Measurements from ENCODE around the gene UBE2L6.

Gene UBE2L6

DNA sequence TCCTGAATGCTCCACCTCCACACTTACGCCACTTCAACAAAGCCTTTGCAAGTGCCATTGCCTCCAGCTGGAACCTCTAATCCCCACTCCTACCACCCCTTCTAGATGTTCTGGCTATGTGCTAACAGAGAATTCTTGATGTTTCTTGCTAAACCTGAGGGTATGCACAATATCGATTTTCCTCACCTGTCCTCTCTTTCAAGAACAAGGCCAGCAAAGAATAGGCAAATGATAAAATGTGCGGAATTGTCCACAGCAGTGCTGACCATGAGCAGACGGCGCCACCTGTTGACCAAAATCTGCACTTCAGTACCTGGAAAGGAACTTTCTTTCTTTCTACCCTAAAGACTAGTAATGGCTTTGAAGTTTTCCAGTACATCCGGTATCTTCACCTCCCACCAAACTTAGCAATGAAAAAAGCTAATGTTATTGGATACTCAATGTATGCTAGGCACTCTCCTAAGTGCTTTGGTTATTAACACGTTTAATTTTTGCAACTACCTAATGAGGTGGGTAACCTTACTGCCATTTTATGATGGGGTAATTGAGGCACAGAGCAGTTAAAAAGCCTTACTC lies 40.3 kb downstream of the UBE2L6 start:
- peak; percentile 75 for DNase-seq

DNA sequence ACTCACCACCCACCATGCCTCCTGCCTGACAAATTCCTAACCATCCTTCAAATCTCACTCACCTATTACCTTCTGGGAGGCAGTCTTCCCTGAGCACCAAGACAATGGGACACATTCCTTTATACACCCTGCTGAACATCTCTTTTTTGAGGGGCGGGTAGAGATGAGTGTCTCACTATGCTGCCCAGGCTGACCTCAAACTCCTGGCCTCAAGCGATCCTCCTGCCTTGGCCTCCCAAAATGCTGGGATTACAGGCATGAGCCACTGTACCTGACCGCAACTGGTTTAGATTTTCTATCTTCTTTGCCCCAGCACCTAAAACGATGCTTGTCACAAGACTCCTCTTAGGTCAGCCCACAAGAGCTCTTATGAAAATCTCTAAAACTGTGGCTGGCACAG lies 44.1 kb downstream of the UBE2L6 start:
- DNase-seq = no peak

DNA sequence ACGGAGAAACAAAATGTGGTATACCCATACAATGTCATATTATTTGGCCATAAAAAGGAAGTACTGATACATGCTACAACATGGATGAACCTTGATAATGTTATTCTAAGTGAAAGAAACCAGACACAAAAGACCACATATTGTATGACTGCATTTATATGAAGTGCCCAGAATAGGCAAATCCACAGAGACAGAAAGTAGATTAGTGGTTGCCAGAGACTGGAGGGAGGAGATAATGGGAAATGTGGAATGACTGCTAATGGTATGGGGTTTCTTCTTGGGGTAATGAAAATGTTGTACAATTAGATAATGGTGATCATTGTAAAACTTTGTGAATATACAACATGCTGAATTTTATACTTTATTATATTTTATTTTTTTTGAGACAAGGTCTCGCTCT lies 46.4 kb downstream of the UBE2L6 start:
- no peak for DNase-seq

DNA sequence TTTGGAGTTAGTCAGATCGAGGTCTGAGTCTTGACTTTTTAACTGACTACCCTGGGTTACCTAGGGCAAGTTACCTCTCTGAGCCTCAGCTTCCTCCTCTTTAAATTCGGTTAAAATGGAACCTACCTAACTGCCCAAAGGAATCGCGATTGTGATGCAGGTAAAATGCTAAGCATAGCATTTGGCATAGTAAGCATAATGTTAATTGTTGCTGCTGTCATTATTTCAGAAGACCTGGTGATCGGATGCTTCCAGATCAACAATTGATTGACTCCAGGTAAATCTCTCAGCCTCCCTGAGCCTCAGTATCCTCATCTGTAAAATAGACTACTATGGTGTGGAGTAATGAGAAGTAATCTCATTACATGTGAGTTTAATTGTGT lies 51.4 kb downstream of the UBE2L6 start:
- DNase-seq = no peak

DNA sequence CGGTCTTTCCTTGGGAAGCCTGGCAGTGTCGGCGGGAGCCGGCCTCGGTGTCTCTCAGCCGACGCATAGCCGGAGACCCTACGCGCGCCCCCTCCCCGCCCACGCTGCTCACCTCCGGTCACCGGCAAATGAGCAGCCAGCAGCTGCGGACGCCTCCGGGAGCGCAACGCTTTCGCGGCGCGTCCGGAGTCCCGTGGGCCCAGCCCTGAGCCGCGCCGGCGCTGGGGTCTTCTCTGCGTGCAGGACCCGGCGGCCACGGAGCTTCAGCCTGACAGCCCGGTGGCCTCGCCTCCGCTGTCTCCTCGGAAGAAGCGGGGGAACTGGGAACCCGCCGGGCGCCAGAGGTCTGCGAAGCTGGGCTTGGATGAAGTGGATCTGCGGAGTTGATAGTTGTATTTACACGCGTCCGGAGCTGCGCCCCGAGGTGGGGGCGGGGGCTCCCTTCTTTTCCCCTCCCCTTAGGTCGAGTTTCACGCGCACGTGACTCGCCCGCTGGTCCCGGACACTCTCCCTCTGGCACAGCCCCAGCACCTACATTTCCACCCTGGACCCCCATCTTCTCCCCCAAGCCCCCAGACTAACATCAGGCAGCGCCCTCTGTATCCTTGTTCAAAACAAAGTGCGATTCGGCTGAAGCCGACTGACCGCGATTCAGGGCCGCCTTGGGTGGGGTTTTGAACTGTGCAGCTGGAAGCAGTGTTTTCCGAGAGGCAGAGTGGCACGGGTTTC lies 52.0 kb downstream of the UBE2L6 start, which contains the start of gene SLC43A1:
Gene SLC43A1 (minus strand): TSS at position 371 of the 729 bp plus-strand sequence. CDS start 1,591 bp downstream, outside the sequence.
- DNase-seq = peak; percentile 13

DNA sequence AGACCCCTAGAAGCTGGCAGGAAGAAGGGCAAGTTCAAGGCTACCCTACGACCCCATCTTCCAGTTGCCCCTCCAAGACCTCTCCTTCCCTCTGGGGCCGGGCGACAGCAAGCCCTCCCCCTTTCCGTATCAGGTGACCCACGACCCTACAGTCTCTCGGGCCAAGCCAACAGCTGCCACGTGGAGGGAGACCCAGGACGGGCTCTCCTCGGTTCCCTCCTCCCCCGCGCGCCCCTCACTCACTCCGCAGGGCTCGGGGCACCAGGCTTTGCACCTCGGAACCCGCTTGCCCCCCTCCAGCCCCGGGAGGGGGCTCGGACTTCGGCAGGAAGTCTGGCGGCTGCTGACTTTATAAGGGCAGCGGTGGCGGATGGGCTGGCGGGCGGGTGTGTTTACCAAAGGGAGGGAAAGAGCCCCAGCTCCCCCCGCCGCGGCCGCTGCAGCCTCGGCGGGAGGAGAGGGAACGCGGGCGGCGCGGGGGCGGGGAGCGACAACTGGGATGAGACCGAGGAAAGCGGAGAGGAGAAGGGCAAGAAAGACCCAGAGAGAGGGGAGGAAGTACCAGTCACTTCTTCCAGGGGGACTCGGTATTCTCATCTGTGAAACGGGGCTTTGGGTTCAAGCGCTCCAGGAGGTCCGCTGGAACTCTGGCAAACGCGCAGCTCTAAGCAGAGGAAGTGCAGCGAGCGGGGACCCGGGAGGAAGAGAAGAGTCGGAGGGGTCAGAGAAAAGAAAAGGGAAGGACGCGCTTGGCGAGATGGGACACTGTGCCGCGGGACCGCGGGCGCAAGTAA lies 52.7 kb downstream of the UBE2L6 start:
- DNase-seq = peak; percentile 53

DNA sequence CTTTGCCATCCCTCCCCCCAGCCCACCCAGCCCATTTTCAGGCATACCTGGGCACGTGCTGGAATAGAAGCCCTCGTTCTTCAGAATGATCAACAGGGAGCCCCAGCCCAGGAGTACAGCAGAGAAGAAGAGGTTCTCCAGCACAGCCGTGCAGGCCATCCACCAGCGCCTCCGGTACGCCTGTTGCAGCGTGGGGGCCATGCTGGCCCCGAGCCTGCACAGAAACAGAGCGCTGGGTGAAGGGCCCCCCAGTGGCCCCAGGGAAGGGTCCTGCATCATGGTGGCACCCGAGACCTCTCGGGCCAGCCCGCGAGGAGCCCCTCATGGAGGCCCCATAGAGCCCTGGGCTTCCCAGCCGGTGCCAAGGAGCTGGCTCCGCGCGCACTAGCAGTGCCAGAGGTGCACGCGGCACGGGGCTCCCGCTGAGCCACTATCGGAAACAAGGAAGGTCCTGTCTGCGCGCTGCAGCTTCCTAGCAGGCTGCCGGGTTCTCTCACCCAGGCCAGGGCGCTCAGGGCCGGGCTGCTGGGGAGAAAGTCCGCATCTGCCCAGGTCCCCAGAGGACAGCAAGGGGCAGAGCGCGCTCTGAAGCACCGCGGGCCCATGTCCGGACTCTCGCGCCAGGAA lies 53.4 kb downstream of the UBE2L6 start:
- no peak for DNase-seq

DNA sequence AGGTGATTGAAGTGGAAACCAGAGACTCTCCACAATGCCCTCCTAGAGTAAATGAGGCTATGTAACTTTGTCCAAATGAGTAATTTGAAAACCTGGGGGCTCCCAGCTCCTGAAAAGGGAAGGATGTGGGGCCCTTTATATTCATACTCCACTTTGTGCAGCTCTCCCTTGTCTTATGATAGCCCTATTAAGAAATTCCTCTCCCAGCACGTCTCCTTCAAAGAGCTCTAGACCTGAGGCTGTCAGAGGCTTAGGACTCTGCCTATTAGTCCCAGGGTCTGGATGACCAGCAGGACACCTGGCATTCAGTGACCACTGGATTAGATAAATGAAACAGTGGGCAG lies 54.0 kb downstream of the UBE2L6 start:
- DNase-seq = no peak

DNA sequence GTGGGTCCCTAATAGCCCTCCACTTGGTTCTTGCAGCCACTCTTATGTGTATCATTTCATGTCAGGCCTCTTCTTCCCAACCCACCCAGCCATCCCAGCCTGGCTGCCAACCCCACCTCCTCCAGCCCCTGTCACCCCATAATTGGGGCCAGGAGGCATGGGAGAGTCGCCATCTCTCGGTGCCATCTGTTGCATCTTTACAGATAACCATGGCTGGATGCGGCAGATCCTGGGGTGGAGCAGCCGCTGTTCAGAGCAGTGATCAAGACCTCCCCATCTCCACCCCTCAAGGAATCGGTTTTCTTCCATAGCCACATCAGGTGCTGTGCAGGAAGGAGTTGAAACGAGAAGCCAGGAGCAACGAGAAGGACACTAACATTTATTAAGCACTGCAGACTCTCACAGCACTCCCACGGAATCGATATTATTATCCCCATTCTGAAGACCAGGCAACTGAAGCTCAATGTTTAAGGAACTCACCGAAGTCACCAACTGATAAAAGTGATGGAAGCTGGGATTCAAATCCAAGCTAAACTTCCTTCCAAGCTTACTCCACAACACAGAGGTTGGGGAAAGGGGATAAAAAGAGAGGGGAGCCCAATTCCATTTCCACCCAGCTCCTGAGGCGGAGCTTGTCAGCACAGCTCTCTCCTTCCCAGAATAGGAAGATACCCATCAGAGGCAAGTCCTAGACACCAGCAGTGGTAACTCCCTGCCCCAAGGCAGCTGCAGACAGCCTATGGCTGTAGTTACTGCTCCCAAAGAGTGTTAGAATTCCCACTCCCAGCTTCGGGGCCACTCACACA lies 54.6 kb downstream of the UBE2L6 start:
- DNase-seq = no peak

DNA sequence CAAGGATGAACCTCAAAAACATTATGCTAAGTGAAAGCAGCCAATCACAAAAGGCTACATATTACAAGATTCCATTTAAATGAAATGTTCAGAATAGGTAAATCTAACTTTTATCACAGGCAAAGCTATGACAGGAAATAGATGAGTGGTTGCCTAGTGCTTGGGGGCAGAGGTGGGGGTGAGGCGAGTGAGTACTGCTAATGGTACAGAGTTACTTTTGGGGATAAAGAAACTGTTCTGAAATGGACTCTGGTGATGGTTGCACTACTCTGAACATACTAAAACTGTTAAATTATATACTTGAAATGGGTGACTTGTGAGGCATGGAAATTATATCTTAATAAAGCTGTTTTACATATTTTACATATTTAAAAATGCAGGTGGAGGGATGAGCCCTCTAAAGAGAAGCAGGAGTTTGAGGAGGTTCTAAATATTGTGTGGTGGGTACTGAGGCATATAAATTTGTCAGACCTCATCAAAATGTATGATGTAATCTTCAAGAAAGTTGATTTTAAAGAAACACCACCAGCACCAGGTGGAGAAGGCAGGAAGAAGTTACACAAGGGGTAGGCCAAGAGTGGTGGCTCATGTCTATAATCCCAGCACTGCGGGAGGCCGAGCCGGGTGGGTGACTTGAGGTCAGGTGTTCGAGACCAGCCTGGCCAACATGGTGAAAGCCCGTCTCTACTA lies 55.6 kb downstream of the UBE2L6 start:
- DNase-seq = no peak

DNA sequence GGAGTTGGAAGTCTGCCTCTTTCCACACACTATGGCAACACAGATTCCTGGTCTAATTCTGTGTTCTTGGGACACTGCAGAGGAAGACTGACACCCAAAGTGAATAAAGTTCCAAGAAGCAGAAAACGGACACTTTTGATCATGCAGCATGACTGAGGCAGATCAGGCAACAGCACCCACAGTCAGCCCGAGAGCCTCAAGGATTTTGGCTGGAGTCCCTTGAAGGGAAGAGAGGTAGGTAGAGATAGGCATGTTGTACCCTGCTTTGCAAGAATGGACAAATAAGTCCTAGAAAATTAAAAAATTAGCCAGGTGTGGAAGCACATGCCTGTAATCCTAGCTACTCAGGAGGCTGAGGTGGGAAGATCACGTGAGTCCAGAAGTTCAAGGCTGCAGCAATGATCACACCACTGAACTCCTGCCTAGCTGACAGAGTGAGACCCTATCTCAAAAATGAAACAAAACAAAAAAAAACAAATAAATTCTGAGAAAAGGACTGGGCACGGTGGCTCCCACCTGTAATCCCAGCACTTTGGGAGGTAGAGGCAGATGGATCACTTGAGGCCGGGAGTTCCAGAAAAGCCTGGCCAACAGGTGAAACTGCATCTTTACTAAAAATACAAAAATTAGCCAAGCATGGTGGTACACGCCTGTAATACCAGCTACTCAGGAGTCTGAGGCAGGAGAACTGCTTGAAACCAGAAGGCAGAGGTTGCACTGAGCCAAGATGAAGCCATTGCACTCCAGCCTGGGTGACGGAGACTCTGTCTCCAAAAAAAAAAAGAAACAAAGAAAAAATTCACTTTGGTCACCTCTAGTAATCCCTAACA lies 58.9 kb downstream of the UBE2L6 start:
- DNase-seq = no peak

DNA sequence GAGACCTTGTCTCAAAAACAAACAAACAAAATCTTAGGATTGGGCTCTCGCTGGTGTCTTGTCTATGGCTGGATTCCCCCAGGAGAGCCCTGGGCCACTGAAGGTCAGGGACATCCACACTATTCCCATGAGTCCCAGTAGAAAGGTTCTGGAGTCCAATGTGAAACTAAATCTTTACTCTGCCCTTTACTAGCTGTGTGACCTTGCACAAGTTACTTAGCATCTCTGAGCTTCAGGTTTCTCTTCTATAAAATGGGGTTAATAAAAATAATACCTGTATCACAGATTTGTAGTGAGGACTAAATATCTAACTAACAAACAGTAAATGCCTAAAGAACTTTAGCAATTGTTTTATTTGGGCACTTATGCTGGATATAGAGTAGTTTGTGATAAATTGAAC lies 61.0 kb downstream of the UBE2L6 start:
- DNase-seq = no peak

DNA sequence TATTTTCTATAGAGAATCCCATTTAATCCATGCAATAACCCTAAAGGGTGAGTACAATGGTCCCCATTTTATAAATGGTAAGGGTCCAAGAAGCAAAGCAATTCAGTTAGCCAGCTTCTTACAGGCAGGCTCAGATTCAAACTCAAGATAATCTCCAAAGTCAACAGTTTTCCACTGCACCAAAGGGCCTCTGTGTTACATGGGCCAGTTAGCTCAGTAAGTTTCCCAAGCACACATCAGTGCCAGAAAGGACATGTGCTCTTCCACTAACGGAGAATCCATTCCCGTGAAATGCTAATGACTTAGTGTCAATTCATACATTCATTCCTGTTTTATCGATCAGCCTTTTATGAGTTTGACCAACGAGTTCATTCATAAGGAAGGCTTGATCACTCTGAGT lies 63.0 kb downstream of the UBE2L6 start:
- DNase-seq = no peak

DNA sequence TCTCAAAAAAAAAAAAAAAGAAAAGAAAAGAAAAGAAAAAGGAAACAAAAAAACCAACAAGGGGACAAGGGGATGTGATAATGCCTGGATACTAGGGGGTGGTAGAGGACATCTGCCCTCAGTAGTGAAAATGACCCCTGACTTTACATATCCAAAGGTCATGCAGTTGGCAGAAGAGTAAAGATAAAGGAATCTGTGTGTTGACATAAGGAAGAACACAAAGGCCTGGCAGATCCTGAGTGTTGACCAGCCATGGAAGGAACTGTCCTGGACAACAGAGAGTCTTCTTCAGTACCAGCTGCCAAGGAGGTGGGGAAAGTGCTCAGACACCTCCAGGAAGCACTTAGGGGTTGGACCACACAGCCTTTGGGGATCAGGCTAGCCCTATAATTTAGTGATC lies 64.6 kb downstream of the UBE2L6 start:
- DNase-seq = no peak

DNA sequence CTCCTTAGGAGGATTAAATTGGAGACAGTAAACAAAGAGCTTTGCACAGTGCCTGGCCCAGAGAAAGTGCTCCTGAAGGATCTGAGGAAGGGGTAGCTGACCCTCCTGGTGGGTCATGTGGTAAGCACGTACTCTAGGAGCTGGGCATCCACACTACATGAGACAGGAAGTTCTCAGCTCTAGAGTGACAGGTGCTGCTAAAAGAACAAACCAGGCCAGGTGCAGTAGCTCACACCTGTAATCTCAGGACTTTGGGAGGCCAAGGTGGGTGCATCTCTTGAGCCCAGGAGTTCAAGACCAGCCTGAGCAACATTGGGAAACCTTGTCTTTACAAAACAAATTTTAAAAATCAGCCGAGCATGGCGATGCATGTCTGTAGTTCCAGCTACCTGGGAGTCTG lies 65.1 kb downstream of the UBE2L6 start:
- no peak for DNase-seq

DNA sequence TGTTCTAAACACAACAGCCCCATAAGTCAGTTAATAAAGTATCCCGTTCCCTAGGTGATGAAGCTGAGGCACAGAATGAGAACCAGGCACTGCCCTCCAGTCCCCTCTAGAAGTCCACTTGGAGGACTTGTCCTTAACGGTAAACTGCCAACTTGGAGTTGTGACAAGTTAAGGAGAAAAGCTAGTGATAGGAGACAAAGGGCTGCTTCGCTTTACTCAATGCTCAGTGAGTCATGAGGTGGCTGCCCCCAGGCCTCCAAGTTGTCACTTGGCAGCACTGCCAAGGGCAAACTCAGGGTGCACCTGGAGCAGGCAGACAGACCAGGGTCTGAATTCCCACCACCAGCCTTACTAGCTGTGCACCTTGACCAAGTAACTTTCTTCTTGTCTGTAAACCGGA lies 65.5 kb downstream of the UBE2L6 start:
- no peak for DNase-seq
